Esophagus squamous epithelium (tissue), 4 donors: ENCODE data around the gene JAZF1.

Experiments
- CTCF ChIP-seq, 6 experiments: fragments of 450-650 bp in 4 of 6; fragments of 200-600 bp in 2 of 6; sonication (generic) in 2 of 6; IDR thresholded peaks; one replicate each; pipeline ENCODE4 v1.5.1; 2016 to 2019; ENCODE audit warnings: antibody characterized with exemption in 6 of 6, mild to moderate bottlenecking in 4 of 6, moderate library complexity in 4 of 6
- POLR2A ChIP-seq, 4 donors: fragments of 450-650 bp; IDR thresholded peaks; one replicate each; pipeline ENCODE4 v1.6.1; 2017; ENCODE audit warnings: antibody characterized with exemption in 4 of 4, mild to moderate bottlenecking in 4 of 4, moderate library complexity in 3 of 4

- no peak for TF ChIP-seq POLR2A (IDR thresholded peaks at IDR 0.05)
- no peak for TF ChIP-seq CTCF (IDR thresholded peaks at IDR 0.05)
These were observed 131.9 kb downstream of the JAZF1 start for GRCh38 chr7:28048694-28049093.
